ENCODE data around the gene PAM16.

DNA sequence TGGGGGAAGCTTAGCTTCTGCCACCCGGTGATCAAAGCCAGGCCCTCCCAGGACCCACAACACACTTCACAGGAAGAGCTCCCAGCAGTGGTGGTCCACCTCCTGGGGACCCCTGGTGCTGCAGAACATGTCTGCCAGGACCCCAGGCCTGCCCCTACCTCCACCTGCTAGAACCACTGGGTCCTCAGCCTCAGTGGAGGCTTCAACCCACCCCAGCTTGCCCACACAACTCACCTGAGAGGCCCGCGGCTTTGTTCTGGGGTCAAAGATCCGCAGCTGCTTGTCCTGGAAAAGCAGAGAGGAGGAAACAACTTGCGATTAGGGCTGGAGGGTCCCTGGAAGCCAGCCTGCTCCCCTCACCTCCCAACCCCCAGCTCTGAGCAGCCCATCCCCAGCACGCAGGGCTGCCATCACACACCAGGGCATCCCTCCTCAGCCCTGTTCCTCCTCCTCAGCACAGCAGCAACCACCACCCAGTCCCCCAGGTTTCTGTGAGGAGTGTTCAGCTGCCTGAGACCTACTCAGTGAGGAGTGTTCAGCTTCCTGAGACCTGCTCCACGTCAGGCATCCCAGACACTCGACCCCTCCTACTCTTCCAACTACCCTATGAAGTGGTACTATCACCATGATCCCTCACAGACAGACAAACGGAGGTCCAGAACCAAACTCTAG is 44.1 kb upstream of the PAM16 start:
- TF ChIP-seq EZH2 (IDR thresholded peaks at IDR 0.05; ENCODE audit: insufficient read depth, poor library complexity, severe bottlenecking) = no peak
- TF ChIP-seq EZH2phosphoT487 (IDR thresholded peaks at IDR 0.05; ENCODE audit: insufficient read depth, low read depth) = no peak

All from GM23248 (cell line).